ENCODE data around the gene API5.

Gene API5

DNA sequence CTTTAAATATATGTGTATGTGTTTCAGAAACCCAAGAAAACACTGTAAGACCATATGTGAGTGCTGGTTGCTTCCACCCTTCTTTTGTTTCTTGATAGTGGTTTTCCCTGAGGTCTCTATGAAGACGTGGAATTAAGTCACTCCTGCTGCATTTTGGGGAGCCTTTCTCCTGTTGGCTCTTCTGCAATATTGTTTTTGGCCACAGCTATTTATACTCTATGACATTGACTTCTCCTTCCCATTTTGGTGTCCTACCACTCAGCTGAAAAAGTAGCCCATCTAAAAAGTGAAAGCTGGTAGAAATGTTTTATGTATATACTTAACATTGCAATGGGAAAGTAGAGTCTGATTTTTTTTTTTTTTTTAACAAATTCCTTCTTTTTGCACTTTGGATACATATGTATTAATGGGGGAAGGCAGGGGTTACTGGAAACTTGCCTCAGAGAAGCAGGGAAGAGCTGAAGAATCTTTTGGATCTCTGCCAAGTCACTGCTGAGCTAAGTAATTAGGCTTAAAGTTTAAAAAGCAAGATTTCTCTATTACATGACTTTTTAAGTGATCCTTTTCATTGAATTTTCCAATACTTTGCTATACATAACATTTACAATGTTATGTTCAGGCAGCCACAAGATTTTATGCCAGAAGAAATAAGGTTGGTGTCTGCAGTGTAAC lies 48.7 kb downstream of the API5 start:
- DNase-seq: no peak

- peak; percentile 33 for DNase-seq
These were observed 54.9 kb downstream of the API5 start for GRCh38 chr11:43366677-43367076.

DNA sequence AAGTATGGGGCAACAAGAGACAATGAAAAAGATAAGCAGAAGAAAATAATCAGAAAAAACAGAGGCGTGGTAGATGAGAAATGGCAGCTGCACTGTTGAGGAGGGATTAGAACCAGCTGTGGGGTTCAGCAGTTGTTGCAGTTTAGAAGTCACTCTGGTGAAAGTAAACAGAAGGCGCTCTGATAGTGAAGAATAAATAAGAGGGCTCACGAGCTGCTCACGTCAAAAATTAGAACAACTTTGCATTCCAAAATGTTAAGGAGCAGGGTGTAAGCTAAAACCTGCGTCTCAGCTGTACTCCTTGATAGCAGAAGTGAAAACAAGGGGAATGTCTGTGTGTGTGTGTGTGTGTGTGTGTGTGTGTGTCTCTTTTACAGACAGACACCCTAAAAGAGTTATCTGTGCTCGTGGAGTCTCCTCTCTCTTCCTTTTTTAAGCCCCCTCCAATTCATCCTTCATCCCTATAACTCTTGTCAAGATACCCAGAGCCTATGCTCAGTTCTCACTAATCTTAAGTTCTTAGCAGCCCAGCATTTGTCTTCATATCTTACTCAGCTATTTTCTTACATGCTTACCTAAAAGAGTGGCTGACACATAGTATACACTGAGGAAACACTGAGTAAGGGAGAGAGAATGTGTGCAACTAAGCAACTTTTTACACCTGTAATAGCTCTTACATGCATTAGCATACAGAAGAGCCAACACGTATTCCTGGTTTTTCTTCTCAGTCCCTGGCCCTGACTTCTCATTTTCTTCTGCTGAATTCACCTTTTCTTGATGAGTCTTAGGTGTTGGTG lies 55.8 kb downstream of the API5 start:
- DNase-seq: no peak

- DNase-seq: no peak
These were observed 64.3 kb downstream of the API5 start for GRCh38 chr11:43376065-43376464.

GRCh38 chr11:43376594-43376993 lies 64.8 kb downstream of the API5 start:
- DNase-seq: peak; percentile 78

- no peak for DNase-seq
These were observed 65.6 kb downstream of the API5 start for GRCh38 chr11:43377389-43377788.

DNA sequence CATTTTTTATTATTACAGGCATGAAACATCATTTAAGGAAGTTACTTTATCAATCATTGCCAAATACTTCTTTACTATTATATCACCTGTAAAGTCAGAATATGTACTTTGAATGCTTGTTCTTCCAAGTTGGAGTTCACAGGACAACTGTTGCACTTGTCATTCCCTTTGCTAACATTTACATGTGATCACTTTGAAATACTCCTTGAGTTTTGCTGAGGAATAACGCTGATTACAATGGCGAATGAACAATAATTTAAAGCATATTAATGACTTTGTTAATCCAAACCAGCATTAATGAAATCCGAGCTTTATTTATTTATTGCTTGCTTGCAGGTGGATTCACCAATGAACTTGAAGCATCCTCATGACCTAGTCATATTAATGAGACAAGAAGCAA lies 67.1 kb downstream of the API5 start:
- no peak for DNase-seq

GRCh38 chr11:43381802-43382201 lies 70.0 kb downstream of the API5 start:
- DNase-seq: no peak

DNA sequence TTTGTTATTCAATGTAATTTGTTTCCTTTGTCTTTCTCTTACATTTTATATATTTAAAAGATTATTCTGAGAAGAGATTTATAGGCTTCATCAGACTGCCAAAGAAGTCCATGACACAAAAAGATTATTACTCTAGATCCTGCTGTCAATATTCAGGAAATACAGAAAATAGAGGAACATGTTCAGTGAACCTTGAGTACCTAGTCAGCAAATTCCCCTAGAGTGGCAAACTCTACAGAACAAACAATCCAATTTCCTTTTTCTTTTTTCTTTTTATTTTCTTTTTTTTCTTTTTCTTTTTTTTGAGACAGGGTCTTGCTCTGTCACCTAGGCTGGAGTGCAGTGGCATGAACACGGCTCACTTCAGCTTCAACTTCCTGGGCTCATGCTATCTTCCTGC lies 70.8 kb downstream of the API5 start:
- no peak for DNase-seq

GRCh38 chr11:43384393-43384792 lies 72.6 kb downstream of the API5 start:
- DNase-seq: no peak

DNA sequence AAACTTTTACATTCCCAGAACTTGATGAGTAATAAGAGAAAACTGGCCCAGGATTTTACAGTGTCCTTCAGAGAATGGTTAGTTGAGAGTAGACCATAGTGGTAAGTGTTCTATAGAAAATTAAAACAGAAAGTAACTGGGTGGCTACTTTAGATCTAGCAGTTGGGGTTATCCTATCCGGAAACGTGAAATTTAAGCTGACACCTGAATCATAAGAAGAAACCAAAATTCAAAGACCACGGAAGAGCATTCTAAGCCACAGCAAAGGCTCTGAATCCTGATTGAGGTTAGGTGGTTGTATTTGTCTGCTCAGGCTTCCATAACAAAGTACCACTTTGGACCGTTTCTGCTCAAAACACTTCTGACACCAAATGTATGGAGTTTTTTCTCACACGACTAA lies 80.9 kb downstream of the API5 start:
- no peak for DNase-seq

DNA sequence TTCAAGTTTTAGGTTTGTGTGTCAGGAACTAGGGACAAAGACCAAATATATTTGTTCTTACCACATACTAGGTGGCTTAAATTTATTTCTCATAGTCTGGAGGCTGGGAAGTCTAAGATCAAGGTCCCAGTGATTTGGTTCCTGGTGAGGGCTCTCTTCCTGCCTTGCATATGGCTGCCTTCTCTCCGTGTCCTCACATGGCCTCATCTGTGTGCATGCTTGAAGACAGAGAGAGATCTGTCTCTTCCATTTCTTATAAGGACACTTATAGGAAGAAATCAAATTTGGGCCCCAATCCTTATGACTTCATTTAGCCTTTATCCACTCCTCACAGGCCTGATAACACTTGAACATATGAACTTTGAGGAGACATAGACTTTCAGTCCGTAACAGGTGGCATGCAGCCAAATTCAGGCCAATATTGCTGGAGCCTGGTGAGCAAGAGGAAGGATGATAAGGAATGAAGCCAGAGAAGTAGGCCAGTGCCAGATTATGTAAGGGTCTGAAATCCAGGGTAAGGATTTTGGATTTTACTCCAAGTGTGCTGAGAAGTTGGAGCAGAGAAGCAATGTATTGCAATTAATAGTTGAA lies 82.1 kb downstream of the API5 start:
- DNase-seq: no peak
